WTC11 (cell line): ENCODE results near the gene GPC4. TPM values are rescaled to one million over a fixed set of nuclear protein-coding genes. Genes with fewer than 3 reads are reported as not detected.

ENCODE experiments used
- ATAC-seq: fragments of 200-7000 bp; cut with Tn5 transposase; 2 replicates; pipeline ENCODE4 v1.10.0; 2021; ENCODE audit warnings: mild to moderate bottlenecking, moderate library complexity
- CTCF ChIA-PET: fragments of 300-600 bp; sonication (Branson Sonifier 250); formaldehyde crosslinking; loops from one replicate; lab custom pipeline; 2021; ENCODE audit warnings: antibody characterized with exemption; lab: Charles Lee
- POLR2A ChIA-PET: fragments of 350-600 bp; sonication (Branson Sonifier 250); formaldehyde crosslinking; loops from one replicate; lab custom pipeline; 2021; ENCODE audit warnings: antibody characterized with exemption; lab: Charles Lee
- DNase-seq: peaks from one replicate; pipeline ENCODE4 v3.0.0; 2021; ENCODE audit warnings: low spot score
- H3K27ac Mint-ChIP-seq: 2 replicates; pipeline ENCODE4 v1.8.0; 2021; ENCODE audit warnings: mixed read lengths
- H3K27me3 Mint-ChIP-seq: 2 replicates; pipeline ENCODE4 v1.8.0; 2021; ENCODE audit warnings: low read depth, mild to moderate bottlenecking, moderate library complexity, mixed read lengths
- H3K36me3 Mint-ChIP-seq: 2 replicates; pipeline ENCODE4 v1.8.0; 2021; ENCODE audit warnings: mixed read lengths
- H3K4me1 Mint-ChIP-seq: 2 replicates; pipeline ENCODE4 v1.8.0; 2022; ENCODE audit warnings: mixed read lengths
- H3K4me3 Mint-ChIP-seq: 2 replicates; pipeline ENCODE4 v1.8.0; 2021; ENCODE audit warnings: mild to moderate bottlenecking, moderate library complexity, mixed read lengths
- H3K9me3 Mint-ChIP-seq: 2 replicates; pipeline ENCODE4 v1.8.0; 2021; ENCODE audit warnings: mixed read lengths
- ELF4 ChIP-seq: sonication (generic); formaldehyde crosslinking; IDR thresholded peaks from 2 replicates; pipeline ENCODE4 v1.8.1; 2022; ENCODE audit warnings: low read depth, mild to moderate bottlenecking, moderate library complexity, missing genetic modification reagents
- FOXK1 ChIP-seq: sonication (generic); formaldehyde crosslinking; IDR thresholded peaks from 2 replicates; pipeline ENCODE4 v1.8.0; 2022; ENCODE audit warnings: mild to moderate bottlenecking, moderate library complexity, missing genetic modification reagents
- GABPB1 ChIP-seq: sonication (generic); formaldehyde crosslinking; IDR thresholded peaks from 2 replicates; pipeline ENCODE4 v1.8.1; 2023; ENCODE audit warnings: mild to moderate bottlenecking, missing genetic modification reagents
- HMGA2 ChIP-seq: fragments of 250-450 bp; sonication (Bioruptor Pico); IDR thresholded peaks from 2 replicates; pipeline ENCODE4 v1.4.0; 2021; ENCODE audit warnings: mild to moderate bottlenecking, moderate library complexity
- IRF2 ChIP-seq: sonication (generic); formaldehyde crosslinking; IDR thresholded peaks from 2 replicates; pipeline ENCODE4 v1.8.0; 2022; ENCODE audit warnings: low read depth, missing genetic modification reagents, borderline replicate concordance
- MYBL2 ChIP-seq: sonication (generic); formaldehyde crosslinking; IDR thresholded peaks from 2 replicates; pipeline ENCODE4 v1.8.1; 2023; ENCODE audit warnings: mild to moderate bottlenecking, moderate library complexity, missing genetic modification reagents
- NFYB ChIP-seq: sonication (generic); formaldehyde crosslinking; conservative IDR thresholded peaks from 2 replicates; pipeline ENCODE4 v1.8.0; 2022; ENCODE audit warnings: low read depth, missing genetic modification reagents
- USF1 ChIP-seq: sonication (generic); formaldehyde crosslinking; IDR thresholded peaks from 2 replicates; pipeline ENCODE4 v1.8.0; 2022; ENCODE audit warnings: mild to moderate bottlenecking, missing genetic modification reagents
- ZNF416 ChIP-seq: fragments of 250-450 bp; sonication (Bioruptor Pico); IDR thresholded peaks from 2 replicates; pipeline ENCODE4 v1.9.0; 2021; ENCODE audit warnings: mild to moderate bottlenecking, inconsistent platforms
- ZNF423 ChIP-seq: fragments of 250-450 bp; sonication (Bioruptor Pico); IDR thresholded peaks from 2 replicates; pipeline ENCODE4 v2.1.2; 2022; ENCODE audit warnings: mild to moderate bottlenecking, moderate library complexity
- ZNF532 ChIP-seq: fragments of 250-450 bp; sonication (Bioruptor Pico); IDR thresholded peaks from 2 replicates; pipeline ENCODE4 v1.9.0; 2021; ENCODE audit warnings: mild to moderate bottlenecking, borderline replicate concordance
- total RNA-seq: library from RNA; stranded (reverse); gene quantifications from 3 replicates; pipeline ENCODE4 v1.2.3, GENCODE V29; 2021
- TF ChIP-seq, protein P1 (sequence below): fragments of 250-450 bp; sonication (Bioruptor Pico); IDR thresholded peaks from 2 replicates; pipeline ENCODE4 v1.9.0; 2021; ENCODE audit warnings: moderate library complexity, mild to moderate bottlenecking, inconsistent platforms, borderline replicate concordance
- TF ChIP-seq, protein P2 (sequence below): fragments of 200-600 bp; IDR thresholded peaks from 2 replicates; pipeline ENCODE4 v1.8.0; 2022; ENCODE audit warnings: antibody characterized with exemption
- TF ChIP-seq, protein P3 (sequence below): sonication (generic); formaldehyde crosslinking; IDR thresholded peaks from 2 replicates; pipeline ENCODE4 v1.8.0; 2022; ENCODE audit warnings: mild to moderate bottlenecking, missing genetic modification reagents

The GPC4 gene
- total RNA-seq, 1 experiment from 2014 or later = 144 TPM

DNA sequence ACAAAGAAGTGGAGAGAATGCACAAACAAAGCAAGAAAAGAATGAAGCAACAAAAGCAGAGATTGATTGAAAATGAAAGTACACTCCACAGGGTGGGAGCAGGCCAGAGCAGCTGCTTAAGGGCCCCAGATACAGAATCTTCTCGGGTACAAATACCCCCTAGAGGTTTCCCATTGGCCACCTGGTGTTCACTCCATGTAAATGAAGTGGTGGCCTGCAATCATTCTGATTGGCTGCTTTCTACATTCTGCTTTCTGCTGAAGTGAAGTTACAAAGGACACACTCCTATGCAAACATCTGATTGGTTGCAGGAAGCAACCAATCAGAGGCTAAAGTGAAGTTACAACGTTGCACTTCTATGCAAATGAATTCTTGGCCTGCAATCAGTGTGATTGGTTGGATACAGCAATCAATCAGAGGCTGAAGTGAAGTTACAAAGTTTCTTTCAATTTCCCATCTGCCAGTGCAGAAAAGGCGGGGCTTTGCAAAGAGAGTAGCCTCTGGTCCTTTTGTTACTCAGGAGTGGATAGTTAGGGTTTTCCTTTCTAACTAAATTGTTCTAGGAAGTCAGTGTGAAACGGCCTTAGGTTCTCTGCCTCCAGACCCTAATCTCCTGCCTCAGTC, 19.0 kb upstream of the GPC4 start:
- Mint-ChIP-seq H3K4me1 (peaks cover 43% of the 10 kb centered on the region), H3K27me3 (peaks cover 4% of the 10 kb centered on the region; the same call in 1 of the 2 replicates), H3K9me3 (0 out of 2 replicates have a peak, but pooled peaks cover 3% of the 10 kb centered on the region), H3K36me3 (0 out of 2 replicates have a peak, but pooled peaks cover 2% of the 10 kb centered on the region), H3K27ac (no peak overlapping the region), H3K4me3 (no peak overlapping the region)
- no peak for ATAC-seq
- ChIA-PET POLR2A (no interaction called here), CTCF (interaction anchor here (1.2 kb wide), 1 partner anchor 215 kb away, joined by 4 read pairs; no protein-coding TSS in a partner anchor)
- TF ChIP-seq FOXK1 (CRISPR knock-in tag) (no peak), ZNF416 (CRISPR knock-in tag) (no peak), HMGA2 (CRISPR knock-in tag) (no peak), ELF4 (CRISPR knock-in tag) (no peak), NFYB (peak; percentile 49)
- no peak for DNase-seq

DNA sequence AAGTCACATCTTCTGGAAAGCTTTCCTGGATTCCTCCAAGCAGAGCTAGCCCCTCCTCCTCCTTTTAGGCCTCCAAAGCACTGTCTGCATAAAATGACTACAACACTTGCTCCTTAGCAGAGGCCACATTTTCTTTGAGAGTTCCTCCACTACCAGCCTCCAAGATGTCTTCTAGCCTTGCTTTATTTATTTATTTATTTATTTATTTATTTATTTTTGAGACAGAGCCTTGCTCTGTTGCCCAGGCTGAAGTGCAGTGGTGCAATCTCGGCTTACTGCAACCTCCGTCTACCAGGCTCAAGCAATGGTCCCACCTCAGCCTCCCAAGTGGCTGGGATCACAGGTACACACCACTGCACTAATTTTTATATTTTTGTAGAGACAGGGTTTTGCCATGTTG, 4.6 kb upstream of the GPC4 start:
- DNase-seq = no peak
- H3K36me3 Mint-ChIP-seq = no peaks in the 10 kb centered on the region
- POLR2A ChIA-PET = no interaction called here
- peaks cover 42% of the 10 kb centered on the region for H3K4me1 Mint-ChIP-seq
- no peaks in the 10 kb centered on the region for H3K9me3 Mint-ChIP-seq
- H3K4me3 Mint-ChIP-seq = no peak overlapping the region
- TF ChIP-seq ZNF423 (CRISPR knock-in tag) = no peak
- no peak for TF ChIP-seq MYBL2 (CRISPR knock-in tag)
- no peak for TF ChIP-seq GABPB1 (CRISPR knock-in tag)
- no peak for TF ChIP-seq ZNF532
- TF ChIP-seq IRF2 = no peak
- TF ChIP-seq, protein P1, sequence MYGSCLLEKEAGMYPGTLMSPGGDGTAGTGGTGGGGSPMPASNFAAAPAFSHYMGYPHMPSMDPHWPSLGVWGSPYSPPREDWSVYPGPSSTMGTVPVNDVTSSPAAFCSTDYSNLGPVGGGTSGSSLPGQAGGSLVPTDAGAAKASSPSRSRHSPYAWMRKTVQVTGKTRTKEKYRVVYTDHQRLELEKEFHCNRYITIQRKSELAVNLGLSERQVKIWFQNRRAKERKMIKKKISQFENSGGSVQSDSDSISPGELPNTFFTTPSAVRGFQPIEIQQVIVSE (CRISPR knock-in tag) = no peak
- TF ChIP-seq, protein P2, sequence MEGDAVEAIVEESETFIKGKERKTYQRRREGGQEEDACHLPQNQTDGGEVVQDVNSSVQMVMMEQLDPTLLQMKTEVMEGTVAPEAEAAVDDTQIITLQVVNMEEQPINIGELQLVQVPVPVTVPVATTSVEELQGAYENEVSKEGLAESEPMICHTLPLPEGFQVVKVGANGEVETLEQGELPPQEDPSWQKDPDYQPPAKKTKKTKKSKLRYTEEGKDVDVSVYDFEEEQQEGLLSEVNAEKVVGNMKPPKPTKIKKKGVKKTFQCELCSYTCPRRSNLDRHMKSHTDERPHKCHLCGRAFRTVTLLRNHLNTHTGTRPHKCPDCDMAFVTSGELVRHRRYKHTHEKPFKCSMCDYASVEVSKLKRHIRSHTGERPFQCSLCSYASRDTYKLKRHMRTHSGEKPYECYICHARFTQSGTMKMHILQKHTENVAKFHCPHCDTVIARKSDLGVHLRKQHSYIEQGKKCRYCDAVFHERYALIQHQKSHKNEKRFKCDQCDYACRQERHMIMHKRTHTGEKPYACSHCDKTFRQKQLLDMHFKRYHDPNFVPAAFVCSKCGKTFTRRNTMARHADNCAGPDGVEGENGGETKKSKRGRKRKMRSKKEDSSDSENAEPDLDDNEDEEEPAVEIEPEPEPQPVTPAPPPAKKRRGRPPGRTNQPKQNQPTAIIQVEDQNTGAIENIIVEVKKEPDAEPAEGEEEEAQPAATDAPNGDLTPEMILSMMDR = no peak
- TF ChIP-seq, protein P3, sequence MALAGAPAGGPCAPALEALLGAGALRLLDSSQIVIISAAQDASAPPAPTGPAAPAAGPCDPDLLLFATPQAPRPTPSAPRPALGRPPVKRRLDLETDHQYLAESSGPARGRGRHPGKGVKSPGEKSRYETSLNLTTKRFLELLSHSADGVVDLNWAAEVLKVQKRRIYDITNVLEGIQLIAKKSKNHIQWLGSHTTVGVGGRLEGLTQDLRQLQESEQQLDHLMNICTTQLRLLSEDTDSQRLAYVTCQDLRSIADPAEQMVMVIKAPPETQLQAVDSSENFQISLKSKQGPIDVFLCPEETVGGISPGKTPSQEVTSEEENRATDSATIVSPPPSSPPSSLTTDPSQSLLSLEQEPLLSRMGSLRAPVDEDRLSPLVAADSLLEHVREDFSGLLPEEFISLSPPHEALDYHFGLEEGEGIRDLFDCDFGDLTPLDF = no peak
- no peak for TF ChIP-seq USF1 (CRISPR knock-in tag)
- TF ChIP-seq, all 79 proteins: peak for 0
- CTCF ChIA-PET = no interaction called here
- no peak for ATAC-seq
- H3K27me3 Mint-ChIP-seq = peaks cover 14% of the 10 kb centered on the region
- no peak overlapping the region for H3K27ac Mint-ChIP-seq
